Liver (tissue), 3 donors: ENCODE measurements around the gene FOXC2.

Experiments used
- FOXA1 ChIP-seq: IDR thresholded peaks from 2 replicates; pipeline ENCODE4 v1.6.1; 2016; ENCODE audit warnings: antibody characterized with exemption
- GABPA ChIP-seq, 2 donors: IDR thresholded peaks in 1 of 2; conservative IDR thresholded peaks in 1 of 2; 2 replicates each; pipeline ENCODE4 v1.6.1; 2016; ENCODE audit warnings: antibody characterized with exemption in 2 of 2, mild to moderate bottlenecking in 1 of 2, moderate library complexity in 1 of 2
- HNF4A ChIP-seq, 2 donors: conservative IDR thresholded peaks; 2 replicates each; pipeline ENCODE4 v1.6.1; 2016; ENCODE audit warnings: antibody characterized with exemption in 2 of 2, mild to moderate bottlenecking in 2 of 2
- HNF4G ChIP-seq: IDR thresholded peaks from 2 replicates; pipeline ENCODE4 v1.6.1; 2016; ENCODE audit warnings: antibody characterized with exemption
- JUND ChIP-seq, 2 donors: IDR thresholded peaks; 2 replicates each; pipeline ENCODE4 v1.6.1; 2016; ENCODE audit warnings: antibody characterized with exemption in 2 of 2
- RAD21 ChIP-seq, 2 donors: IDR thresholded peaks; 2 replicates each; pipeline ENCODE4 v1.6.1; 2016; ENCODE audit warnings: antibody characterized with exemption in 2 of 2, mild to moderate bottlenecking in 2 of 2
- SP1 ChIP-seq: IDR thresholded peaks from 2 replicates; pipeline ENCODE4 v1.6.1; 2018; ENCODE audit warnings: antibody characterized with exemption, mild to moderate bottlenecking
- TAF1 ChIP-seq: conservative IDR thresholded peaks from 2 replicates; pipeline ENCODE4 v1.6.1; 2016; ENCODE audit warnings: antibody characterized with exemption, mild to moderate bottlenecking
- YY1 ChIP-seq: IDR thresholded peaks from 2 replicates; pipeline ENCODE4 v1.6.1; 2016; ENCODE audit warnings: antibody characterized with exemption, mild to moderate bottlenecking
- ZBTB33 ChIP-seq: IDR thresholded peaks from 2 replicates; pipeline ENCODE4 v1.6.1; 2016; ENCODE audit warnings: antibody characterized with exemption
- TF ChIP-seq, protein P1 (sequence below): fragments of 150-350 bp; IDR thresholded peaks from 2 replicates; pipeline ENCODE4 v1.5.1; 2017; ENCODE audit warnings: improper control_type of control experiment, low read depth, low read length; ENCODE audit not compliant: missing input control
- TF ChIP-seq, protein P2 (sequence below): IDR thresholded peaks from 2 replicates; pipeline ENCODE4 v1.6.1; 2016; ENCODE audit warnings: antibody characterized with exemption
- TF ChIP-seq, protein P3 (sequence below): IDR thresholded peaks from 2 replicates; pipeline ENCODE4 v1.6.1; 2016; ENCODE audit warnings: antibody characterized with exemption
- TF ChIP-seq, protein P4 (sequence below): IDR thresholded peaks from 2 replicates; pipeline ENCODE4 v1.6.1; 2016; ENCODE audit warnings: antibody characterized with exemption, mild to moderate bottlenecking
- donor health status: healthy.
- donor health status: healthy.

- TF ChIP-seq, protein P1, sequence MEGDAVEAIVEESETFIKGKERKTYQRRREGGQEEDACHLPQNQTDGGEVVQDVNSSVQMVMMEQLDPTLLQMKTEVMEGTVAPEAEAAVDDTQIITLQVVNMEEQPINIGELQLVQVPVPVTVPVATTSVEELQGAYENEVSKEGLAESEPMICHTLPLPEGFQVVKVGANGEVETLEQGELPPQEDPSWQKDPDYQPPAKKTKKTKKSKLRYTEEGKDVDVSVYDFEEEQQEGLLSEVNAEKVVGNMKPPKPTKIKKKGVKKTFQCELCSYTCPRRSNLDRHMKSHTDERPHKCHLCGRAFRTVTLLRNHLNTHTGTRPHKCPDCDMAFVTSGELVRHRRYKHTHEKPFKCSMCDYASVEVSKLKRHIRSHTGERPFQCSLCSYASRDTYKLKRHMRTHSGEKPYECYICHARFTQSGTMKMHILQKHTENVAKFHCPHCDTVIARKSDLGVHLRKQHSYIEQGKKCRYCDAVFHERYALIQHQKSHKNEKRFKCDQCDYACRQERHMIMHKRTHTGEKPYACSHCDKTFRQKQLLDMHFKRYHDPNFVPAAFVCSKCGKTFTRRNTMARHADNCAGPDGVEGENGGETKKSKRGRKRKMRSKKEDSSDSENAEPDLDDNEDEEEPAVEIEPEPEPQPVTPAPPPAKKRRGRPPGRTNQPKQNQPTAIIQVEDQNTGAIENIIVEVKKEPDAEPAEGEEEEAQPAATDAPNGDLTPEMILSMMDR: no peak
- TF ChIP-seq, protein P2, sequence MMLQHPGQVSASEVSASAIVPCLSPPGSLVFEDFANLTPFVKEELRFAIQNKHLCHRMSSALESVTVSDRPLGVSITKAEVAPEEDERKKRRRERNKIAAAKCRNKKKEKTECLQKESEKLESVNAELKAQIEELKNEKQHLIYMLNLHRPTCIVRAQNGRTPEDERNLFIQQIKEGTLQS: no peak
- TF ChIP-seq, protein P3, sequence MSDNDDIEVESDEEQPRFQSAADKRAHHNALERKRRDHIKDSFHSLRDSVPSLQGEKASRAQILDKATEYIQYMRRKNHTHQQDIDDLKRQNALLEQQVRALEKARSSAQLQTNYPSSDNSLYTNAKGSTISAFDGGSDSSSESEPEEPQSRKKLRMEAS: no peak
- TF ChIP-seq, protein P4, sequence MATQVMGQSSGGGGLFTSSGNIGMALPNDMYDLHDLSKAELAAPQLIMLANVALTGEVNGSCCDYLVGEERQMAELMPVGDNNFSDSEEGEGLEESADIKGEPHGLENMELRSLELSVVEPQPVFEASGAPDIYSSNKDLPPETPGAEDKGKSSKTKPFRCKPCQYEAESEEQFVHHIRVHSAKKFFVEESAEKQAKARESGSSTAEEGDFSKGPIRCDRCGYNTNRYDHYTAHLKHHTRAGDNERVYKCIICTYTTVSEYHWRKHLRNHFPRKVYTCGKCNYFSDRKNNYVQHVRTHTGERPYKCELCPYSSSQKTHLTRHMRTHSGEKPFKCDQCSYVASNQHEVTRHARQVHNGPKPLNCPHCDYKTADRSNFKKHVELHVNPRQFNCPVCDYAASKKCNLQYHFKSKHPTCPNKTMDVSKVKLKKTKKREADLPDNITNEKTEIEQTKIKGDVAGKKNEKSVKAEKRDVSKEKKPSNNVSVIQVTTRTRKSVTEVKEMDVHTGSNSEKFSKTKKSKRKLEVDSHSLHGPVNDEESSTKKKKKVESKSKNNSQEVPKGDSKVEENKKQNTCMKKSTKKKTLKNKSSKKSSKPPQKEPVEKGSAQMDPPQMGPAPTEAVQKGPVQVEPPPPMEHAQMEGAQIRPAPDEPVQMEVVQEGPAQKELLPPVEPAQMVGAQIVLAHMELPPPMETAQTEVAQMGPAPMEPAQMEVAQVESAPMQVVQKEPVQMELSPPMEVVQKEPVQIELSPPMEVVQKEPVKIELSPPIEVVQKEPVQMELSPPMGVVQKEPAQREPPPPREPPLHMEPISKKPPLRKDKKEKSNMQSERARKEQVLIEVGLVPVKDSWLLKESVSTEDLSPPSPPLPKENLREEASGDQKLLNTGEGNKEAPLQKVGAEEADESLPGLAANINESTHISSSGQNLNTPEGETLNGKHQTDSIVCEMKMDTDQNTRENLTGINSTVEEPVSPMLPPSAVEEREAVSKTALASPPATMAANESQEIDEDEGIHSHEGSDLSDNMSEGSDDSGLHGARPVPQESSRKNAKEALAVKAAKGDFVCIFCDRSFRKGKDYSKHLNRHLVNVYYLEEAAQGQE: no peak
- TF ChIP-seq FOXA1 (no peak), HNF4A (conservative IDR thresholded peaks at IDR 0.05) (no peak), YY1 (no peak), HNF4G (no peak), GABPA (IDR thresholded peaks at IDR 0.05 in 1 of 2, conservative IDR thresholded peaks at IDR 0.05 in 1 of 2) (no peak), TAF1 (no peak), JUND (IDR thresholded peaks at IDR 0.05) (no peak), ZBTB33 (no peak), RAD21 (IDR thresholded peaks at IDR 0.05) (no peak), SP1 (no peak)
Measured at GRCh38 chr16:86537486-86537885, 29.1 kb upstream of the FOXC2 start.
